ENCODE results near the gene MAMDC4.
"Not testable (repeated sequence)": the region's sequence is repeated elsewhere in the genome, so short reads cannot be mapped to it uniquely, and the experiment has no call there.

Gene MAMDC4

GRCh38 chr9:136863623-136864273, 11.6 kb downstream of the MAMDC4 start:
- Histone ChIP-seq H3K9me3 (ENCODE audit: control insufficient read depth, low read length) (no peaks in the 10 kb centered on the region), H3K36me3 (ENCODE audit: control insufficient read depth, insufficient read depth, low read length) (peaks cover 31% of the 10 kb centered on the region), H3K4me1 (ENCODE audit: control insufficient read depth, insufficient read depth, low read length, poor library complexity, severe bottlenecking) (peaks cover 9% of the 10 kb centered on the region), H3K4me3 (ENCODE audit: insufficient read depth, low read depth, low read length, poor library complexity, severe bottlenecking) (no peak overlapping the region), H3K27ac (ENCODE audit: insufficient read depth, low read length, poor library complexity, severe bottlenecking) (no peak overlapping the region), H3K27me3 (replicated peaks; ENCODE audit: control insufficient read depth, insufficient read depth, low read length, poor library complexity, severe bottlenecking) (no peaks in the 10 kb centered on the region)
- DNase-seq: no peak

GRCh38 chr9:136865041-136865767, 13.1 kb downstream of the MAMDC4 start:
- peaks cover 9% of the 10 kb centered on the region for H3K4me1 ChIP-seq (ENCODE audit: control insufficient read depth, insufficient read depth, low read length, poor library complexity, severe bottlenecking)
- H3K9me3 ChIP-seq (ENCODE audit: control insufficient read depth, low read length): no peaks in the 10 kb centered on the region
- H3K4me3 ChIP-seq (ENCODE audit: insufficient read depth, low read depth, low read length, poor library complexity, severe bottlenecking): peak overlapping the region; percentile 98
- peak overlapping the region; percentile 92 for H3K27ac ChIP-seq (ENCODE audit: insufficient read depth, low read length, poor library complexity, severe bottlenecking)
- H3K36me3 ChIP-seq (ENCODE audit: control insufficient read depth, insufficient read depth, low read length): peaks cover 31% of the 10 kb centered on the region
- H3K27me3 ChIP-seq (replicated peaks; ENCODE audit: control insufficient read depth, insufficient read depth, low read length, poor library complexity, severe bottlenecking): no peaks in the 10 kb centered on the region
- DNase-seq: no peak

GRCh38 chr9:136865768-136866103, 13.6 kb downstream of the MAMDC4 start:
- no peaks in the 10 kb centered on the region for H3K27me3 ChIP-seq (replicated peaks; ENCODE audit: control insufficient read depth, insufficient read depth, low read length, poor library complexity, severe bottlenecking)
- peak overlapping the region; percentile 92 for H3K27ac ChIP-seq (ENCODE audit: insufficient read depth, low read length, poor library complexity, severe bottlenecking)
- no peaks in the 10 kb centered on the region for H3K9me3 ChIP-seq (ENCODE audit: control insufficient read depth, low read length)
- peak overlapping the region; percentile 98 for H3K4me3 ChIP-seq (ENCODE audit: insufficient read depth, low read depth, low read length, poor library complexity, severe bottlenecking)
- peaks cover 30% of the 10 kb centered on the region for H3K36me3 ChIP-seq (ENCODE audit: control insufficient read depth, insufficient read depth, low read length)
- no peak for DNase-seq
- peaks cover 9% of the 10 kb centered on the region for H3K4me1 ChIP-seq (ENCODE audit: control insufficient read depth, insufficient read depth, low read length, poor library complexity, severe bottlenecking)

- not testable (repeated sequence) for H3K9me3 ChIP-seq (ENCODE audit: control insufficient read depth, low read length); H3K27me3 ChIP-seq (replicated peaks; ENCODE audit: control insufficient read depth, insufficient read depth, low read length, poor library complexity, severe bottlenecking); H3K4me1 ChIP-seq (ENCODE audit: control insufficient read depth, insufficient read depth, low read length, poor library complexity, severe bottlenecking); DNase-seq
- H3K36me3 ChIP-seq (ENCODE audit: control insufficient read depth, insufficient read depth, low read length): peaks cover 17% of the 10 kb centered on the region
- peak overlapping the region; percentile 92 for H3K27ac ChIP-seq (ENCODE audit: insufficient read depth, low read length, poor library complexity, severe bottlenecking)
- peak overlapping the region; percentile 53 for H3K4me3 ChIP-seq (ENCODE audit: insufficient read depth, low read depth, low read length, poor library complexity, severe bottlenecking)
Observed at GRCh38 chr9:136866898-136867421, 14.8 kb downstream of the MAMDC4 start.

- Histone ChIP-seq H3K4me1 (ENCODE audit: control insufficient read depth, insufficient read depth, low read length, poor library complexity, severe bottlenecking) (peaks cover 9% of the 10 kb centered on the region), H3K9me3 (ENCODE audit: control insufficient read depth, low read length) (no peaks in the 10 kb centered on the region)
Observed at GRCh38 chr9:136867480-136867879, 15.3 kb downstream of the MAMDC4 start.

GRCh38 chr9:136867917-136868316, 15.8 kb downstream of the MAMDC4 start:
- no peak overlapping the region for H3K27ac ChIP-seq (ENCODE audit: insufficient read depth, low read length, poor library complexity, severe bottlenecking)
- no peak overlapping the region for H3K4me3 ChIP-seq (ENCODE audit: insufficient read depth, low read depth, low read length, poor library complexity, severe bottlenecking)
- H3K9me3 ChIP-seq (ENCODE audit: control insufficient read depth, low read length): no peaks in the 10 kb centered on the region
- no peaks in the 10 kb centered on the region for H3K27me3 ChIP-seq (replicated peaks; ENCODE audit: control insufficient read depth, insufficient read depth, low read length, poor library complexity, severe bottlenecking)
- peaks cover 9% of the 10 kb centered on the region for H3K4me1 ChIP-seq (ENCODE audit: control insufficient read depth, insufficient read depth, low read length, poor library complexity, severe bottlenecking)
- H3K36me3 ChIP-seq (ENCODE audit: control insufficient read depth, insufficient read depth, low read length): peaks cover 8% of the 10 kb centered on the region
- no peak for DNase-seq

More at GRCh38 chr9:136867480-136867879, 15.3 kb downstream of the MAMDC4 start:
- Histone ChIP-seq H3K27me3 (replicated peaks; ENCODE audit: control insufficient read depth, insufficient read depth, low read length, poor library complexity, severe bottlenecking) (no peaks in the 10 kb centered on the region), H3K4me3 (ENCODE audit: insufficient read depth, low read depth, low read length, poor library complexity, severe bottlenecking) (no peak overlapping the region), H3K36me3 (ENCODE audit: control insufficient read depth, insufficient read depth, low read length) (peaks cover 12% of the 10 kb centered on the region), H3K27ac (ENCODE audit: insufficient read depth, low read length, poor library complexity, severe bottlenecking) (no peak overlapping the region)
- DNase-seq: no peak

- peaks cover 9% of the 10 kb centered on the region for H3K4me1 ChIP-seq (ENCODE audit: control insufficient read depth, insufficient read depth, low read length, poor library complexity, severe bottlenecking)
- H3K27me3 ChIP-seq (replicated peaks; ENCODE audit: control insufficient read depth, insufficient read depth, low read length, poor library complexity, severe bottlenecking): no peaks in the 10 kb centered on the region
- no peak overlapping the region for H3K4me3 ChIP-seq (ENCODE audit: insufficient read depth, low read depth, low read length, poor library complexity, severe bottlenecking)
- peaks cover under 1% of the 10 kb centered on the region for H3K36me3 ChIP-seq (ENCODE audit: control insufficient read depth, insufficient read depth, low read length)
- no peaks in the 10 kb centered on the region for H3K9me3 ChIP-seq (ENCODE audit: control insufficient read depth, low read length)
- no peak for DNase-seq
- H3K27ac ChIP-seq (ENCODE audit: insufficient read depth, low read length, poor library complexity, severe bottlenecking): no peak overlapping the region
Observed at GRCh38 chr9:136868644-136869043, 16.5 kb downstream of the MAMDC4 start.

GRCh38 chr9:136869611-136870010, 17.5 kb downstream of the MAMDC4 start:
- H3K4me1 ChIP-seq (ENCODE audit: control insufficient read depth, insufficient read depth, low read length, poor library complexity, severe bottlenecking); H3K36me3 ChIP-seq (ENCODE audit: control insufficient read depth, insufficient read depth, low read length); DNase-seq; H3K4me3 ChIP-seq (ENCODE audit: insufficient read depth, low read depth, low read length, poor library complexity, severe bottlenecking); H3K27ac ChIP-seq (ENCODE audit: insufficient read depth, low read length, poor library complexity, severe bottlenecking); H3K9me3 ChIP-seq (ENCODE audit: control insufficient read depth, low read length); H3K27me3 ChIP-seq (replicated peaks; ENCODE audit: control insufficient read depth, insufficient read depth, low read length, poor library complexity, severe bottlenecking): not testable (repeated sequence)

GRCh38 chr9:136875155-136875554, 23.0 kb downstream of the MAMDC4 start:
- no peak overlapping the region for H3K27ac ChIP-seq (ENCODE audit: insufficient read depth, low read length, poor library complexity, severe bottlenecking)
- no peak for DNase-seq
- no peaks in the 10 kb centered on the region for H3K4me1 ChIP-seq (ENCODE audit: control insufficient read depth, insufficient read depth, low read length, poor library complexity, severe bottlenecking)

GRCh38 chr9:136876476-136876875, 24.3 kb downstream of the MAMDC4 start:
- H3K36me3 ChIP-seq (ENCODE audit: control insufficient read depth, insufficient read depth, low read length): no peaks in the 10 kb centered on the region
- no peak overlapping the region for H3K27ac ChIP-seq (ENCODE audit: insufficient read depth, low read length, poor library complexity, severe bottlenecking)
- no peak for DNase-seq
- H3K4me3 ChIP-seq (ENCODE audit: insufficient read depth, low read depth, low read length, poor library complexity, severe bottlenecking): no peak overlapping the region
- H3K4me1 ChIP-seq (ENCODE audit: control insufficient read depth, insufficient read depth, low read length, poor library complexity, severe bottlenecking): peaks cover 2% of the 10 kb centered on the region
- H3K9me3 ChIP-seq (ENCODE audit: control insufficient read depth, low read length): no peaks in the 10 kb centered on the region
- no peaks in the 10 kb centered on the region for H3K27me3 ChIP-seq (replicated peaks; ENCODE audit: control insufficient read depth, insufficient read depth, low read length, poor library complexity, severe bottlenecking)

More at GRCh38 chr9:136875155-136875554, 23.0 kb downstream of the MAMDC4 start:
- Histone ChIP-seq H3K27me3 (replicated peaks; ENCODE audit: control insufficient read depth, insufficient read depth, low read length, poor library complexity, severe bottlenecking) (no peaks in the 10 kb centered on the region), H3K4me3 (ENCODE audit: insufficient read depth, low read depth, low read length, poor library complexity, severe bottlenecking) (no peak overlapping the region), H3K9me3 (ENCODE audit: control insufficient read depth, low read length) (no peaks in the 10 kb centered on the region), H3K36me3 (ENCODE audit: control insufficient read depth, insufficient read depth, low read length) (no peaks in the 10 kb centered on the region)

All from effector memory CD4-positive, alpha-beta T cell (primary cell).